ENCODE data around the gene DACH1.

GRCh38 chr13:71589032-71589431 is 278.0 kb downstream of the DACH1 start:
- no peak for TF ChIP-seq CSDC2 (CRISPR knock-in tag; IDR thresholded peaks at IDR 0.05)
- no peak for TF ChIP-seq SNAI2 (CRISPR knock-in tag; IDR thresholded peaks at IDR 0.05)
- TF ChIP-seq GLIS3 (CRISPR knock-in tag; IDR thresholded peaks at IDR 0.05): no peak
- TF ChIP-seq ZFP30 (CRISPR knock-in tag; IDR thresholded peaks at IDR 0.05): no peak
- no peak for TF ChIP-seq RARB (CRISPR knock-in tag; IDR thresholded peaks at IDR 0.05)

Measured in SK-N-SH treated with all-trans-retinoic acid at 6 μM for 48 hours (cell line).